Upper lobe of left lung (tissue), 6 donors: Measurements from ENCODE around the gene MLKL. TPM values are rescaled to one million over a fixed set of nuclear protein-coding genes. Genes with fewer than 3 reads are reported as not detected.
"Not testable (repeated sequence)": the region's sequence is repeated elsewhere in the genome, so short reads cannot be mapped to it uniquely, and the experiment has no call there.

Experiments used
- ATAC-seq, 2 donors: fragments of 200-7000 bp; cut with Tn5 transposase; one replicate each; pipeline ENCODE4 v1.9.1; 2022; ENCODE audit warnings: mild to moderate bottlenecking in 2 of 2, moderate library complexity in 2 of 2; ENCODE audit not compliant: low FRiP score in 2 of 2
- DNase-seq, 2 donors: peaks; one replicate each; pipeline ENCODE4 v3.0.0-alpha.2; 2019 to 2020
- H3K27ac ChIP-seq, 4 donors: fragments of 200-600 bp; sonication (generic); one replicate each; pipeline ENCODE4 v1.5.1; 2016 to 2019
- H3K27me3 ChIP-seq, 4 donors: fragments of 200-600 bp; sonication (generic); one replicate each; pipeline ENCODE4 v1.5.1; 2017 to 2019
- H3K36me3 ChIP-seq, 4 donors: fragments of 200-600 bp; sonication (generic); one replicate each; pipeline ENCODE4 v1.5.1; 2016 to 2019
- H3K4me1 ChIP-seq, 4 donors: fragments of 200-600 bp; sonication (generic); one replicate each; pipeline ENCODE4 v1.5.1; 2018 to 2019
- H3K4me3 ChIP-seq, 4 donors: fragments of 200-600 bp; sonication (generic); one replicate each; pipeline ENCODE4 v1.5.1; 2017 to 2019; ENCODE audit warnings: mild to moderate bottlenecking in 2 of 4, moderate library complexity in 1 of 4
- H3K9me3 ChIP-seq, 4 donors: fragments of 200-600 bp; sonication (generic); one replicate each; pipeline ENCODE4 v1.5.1; 2018 to 2019
- EP300 ChIP-seq, 4 donors: sonication (generic); formaldehyde crosslinking; IDR thresholded peaks; one replicate each; pipeline ENCODE4 v1.5.1; 2017; ENCODE audit warnings: antibody characterized with exemption in 4 of 4, control low read depth in 2 of 4
- POLR2A ChIP-seq, 4 donors: fragments of 450-650 bp; IDR thresholded peaks; one replicate each; pipeline ENCODE4 v1.5.1; 2016 to 2017; ENCODE audit warnings: antibody characterized with exemption in 4 of 4, mild to moderate bottlenecking in 2 of 4
- POLR2AphosphoS5 ChIP-seq, 2 donors: sonication (generic); formaldehyde crosslinking; IDR thresholded peaks; one replicate each; pipeline ENCODE4 v1.5.1; 2017; ENCODE audit warnings: antibody characterized with exemption in 2 of 2
- WGBS, 2 donors: methylation state at CpG; one replicate each; pipeline ENCODE4 v1.1.5; 2017 to 2018; 5-methylcytosine and 5-hydroxymethylcytosine counted together
- total RNA-seq, 6 donors: library from RNA; depleted of rRNA in 4 of 6; stranded (reverse); fragments of >200 nt in 4 of 6; gene quantifications; one replicate each; pipeline versions ENCODE4 v1.1.0 to v1.2.1, GENCODE V29; 2016 to 2021
- TF ChIP-seq, protein P1 (sequence below), 6 experiments: fragments of 450-650 bp in 4 of 6; fragments of 200-600 bp in 2 of 6; sonication (generic) in 2 of 6; IDR thresholded peaks; one replicate each; pipeline ENCODE4 v1.5.1; 2016 to 2019; ENCODE audit warnings: antibody characterized with exemption in 6 of 6
- donor health status: DM: no; HTN: no; CAD: no; lungs with moderate emphysema.
- donor health status: DM: no; HTN: yes; CAD: no; lungs with severe emphysema.

Gene MLKL
- total RNA-seq, 6 donors from 2014 or later = 15.0 to 81.7 (median 31.6) TPM

DNA sequence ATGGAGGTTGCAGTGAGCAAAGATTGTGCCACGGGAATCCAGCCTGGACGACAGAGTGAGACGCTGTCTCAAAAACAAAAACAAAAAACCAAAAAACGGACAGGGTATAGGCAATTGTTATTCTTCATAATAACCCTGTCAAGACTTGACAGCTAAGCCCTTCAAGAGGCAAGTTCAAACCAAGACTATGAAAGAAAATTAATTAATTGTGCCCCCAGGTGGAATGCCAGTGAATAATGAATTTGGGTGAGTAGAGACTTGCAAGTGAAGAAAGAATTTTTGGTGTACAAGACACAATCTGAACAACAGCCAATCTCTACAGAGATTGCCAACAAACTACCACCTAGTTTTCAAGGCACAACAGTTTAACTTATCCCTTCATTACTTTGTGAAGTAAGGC is 40.3 kb downstream of the MLKL start:
- TF ChIP-seq POLR2A (IDR thresholded peaks at IDR 0.05) (no peak), EP300 (IDR thresholded peaks at IDR 0.05) (no peak), POLR2AphosphoS5 (IDR thresholded peaks at IDR 0.05) (no peak)
- TF ChIP-seq, protein P1, sequence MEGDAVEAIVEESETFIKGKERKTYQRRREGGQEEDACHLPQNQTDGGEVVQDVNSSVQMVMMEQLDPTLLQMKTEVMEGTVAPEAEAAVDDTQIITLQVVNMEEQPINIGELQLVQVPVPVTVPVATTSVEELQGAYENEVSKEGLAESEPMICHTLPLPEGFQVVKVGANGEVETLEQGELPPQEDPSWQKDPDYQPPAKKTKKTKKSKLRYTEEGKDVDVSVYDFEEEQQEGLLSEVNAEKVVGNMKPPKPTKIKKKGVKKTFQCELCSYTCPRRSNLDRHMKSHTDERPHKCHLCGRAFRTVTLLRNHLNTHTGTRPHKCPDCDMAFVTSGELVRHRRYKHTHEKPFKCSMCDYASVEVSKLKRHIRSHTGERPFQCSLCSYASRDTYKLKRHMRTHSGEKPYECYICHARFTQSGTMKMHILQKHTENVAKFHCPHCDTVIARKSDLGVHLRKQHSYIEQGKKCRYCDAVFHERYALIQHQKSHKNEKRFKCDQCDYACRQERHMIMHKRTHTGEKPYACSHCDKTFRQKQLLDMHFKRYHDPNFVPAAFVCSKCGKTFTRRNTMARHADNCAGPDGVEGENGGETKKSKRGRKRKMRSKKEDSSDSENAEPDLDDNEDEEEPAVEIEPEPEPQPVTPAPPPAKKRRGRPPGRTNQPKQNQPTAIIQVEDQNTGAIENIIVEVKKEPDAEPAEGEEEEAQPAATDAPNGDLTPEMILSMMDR (IDR thresholded peaks at IDR 0.05) = no peak
- ATAC-seq (no peak), DNase-seq (no peak)
- Histone ChIP-seq H3K4me3 (no peak overlapping the region), H3K9me3 (no peaks in the 10 kb centered on the region), H3K36me3 (peaks cover 19 to 75% (median 42%) of the 10 kb centered on the region in 4 donors), H3K27me3 (no peaks in the 10 kb centered on the region), H3K4me1 (peaks cover 9 to 16% (median 14%) of the 10 kb centered on the region in 4 donors), H3K27ac (no peak overlapping the region)
- WGBS, 2 donors = 85 to 87% methylated on average over 4 of the region's 4 CpGs

DNA sequence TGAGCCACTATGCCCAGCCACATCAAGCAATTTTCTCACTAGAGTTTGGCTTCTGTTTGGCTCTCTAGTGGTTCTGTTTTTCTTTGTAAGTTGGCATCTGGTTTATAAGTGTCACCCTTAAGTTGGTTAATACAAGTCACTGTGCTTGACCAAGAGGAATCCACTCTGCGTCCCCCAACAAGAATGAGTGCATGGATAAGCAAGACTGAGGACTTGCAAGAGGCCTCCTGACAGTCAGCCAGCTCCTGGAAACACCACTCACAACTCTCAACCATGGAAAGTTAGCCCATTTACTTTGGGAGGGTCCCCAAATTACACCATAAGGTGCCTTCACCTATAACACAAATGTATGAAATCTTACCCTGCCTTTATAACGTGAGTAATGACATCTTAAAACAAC is 41.6 kb downstream of the MLKL start:
- DNase-seq (no peak), ATAC-seq (no peak)
- no peak for TF ChIP-seq POLR2A (IDR thresholded peaks at IDR 0.05)
- no peak for TF ChIP-seq POLR2AphosphoS5 (IDR thresholded peaks at IDR 0.05)
- TF ChIP-seq, protein P1 (IDR thresholded peaks at IDR 0.05) = no peak
- Histone ChIP-seq H3K27me3 (no peaks in the 10 kb centered on the region), H3K4me3 (no peak overlapping the region), H3K36me3 (peaks cover 17 to 64% (median 39%) of the 10 kb centered on the region in 4 donors), H3K4me1 (peaks cover 6 to 11% (median 10%) of the 10 kb centered on the region in 4 donors), H3K27ac (no peak overlapping the region), H3K9me3 (no peaks in the 10 kb centered on the region)
- WGBS, 2 donors = 90 to 100% methylated on average over 2 of the region's 2 CpGs

DNA sequence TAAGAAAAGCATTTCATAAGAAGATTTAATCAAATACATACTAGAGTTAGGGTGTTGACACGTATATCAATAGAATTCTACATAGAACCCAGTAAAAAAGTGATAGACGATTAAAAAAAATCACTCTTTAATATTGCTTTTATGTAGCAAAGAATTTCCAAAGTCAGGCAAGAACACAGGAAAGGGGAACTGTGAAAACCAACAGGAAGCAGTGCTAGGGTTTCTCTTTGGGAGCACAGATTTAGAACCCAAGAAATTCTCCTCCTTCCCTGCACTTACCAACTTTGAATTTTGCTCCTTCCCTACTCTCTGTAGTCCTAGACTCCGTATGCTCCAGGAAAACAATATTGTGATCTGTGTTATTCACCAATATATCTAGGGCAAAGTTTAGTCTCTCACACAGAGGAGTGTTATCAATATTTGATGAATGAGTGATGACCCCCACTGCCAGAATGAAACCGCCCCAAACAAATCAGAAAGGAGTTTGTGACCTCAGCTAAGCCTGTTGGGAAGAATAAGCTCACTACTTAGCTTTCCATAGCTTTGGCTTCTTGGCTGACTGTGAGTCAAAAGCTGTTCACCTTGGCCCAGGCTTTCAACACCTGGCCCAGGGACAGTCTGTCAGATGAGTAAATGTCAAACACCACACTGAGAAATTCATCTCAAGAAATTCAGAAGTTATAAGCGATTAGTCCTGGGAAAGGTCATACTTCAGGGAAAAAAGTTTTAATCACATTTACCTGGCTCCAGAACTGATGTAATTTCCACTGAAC is 42.6 kb downstream of the MLKL start:
- no peaks in the 10 kb centered on the region for H3K27me3 ChIP-seq
- 61 to 62% methylated on average over 5 of the region's 5 CpGs for WGBS, 2 donors

DNA sequence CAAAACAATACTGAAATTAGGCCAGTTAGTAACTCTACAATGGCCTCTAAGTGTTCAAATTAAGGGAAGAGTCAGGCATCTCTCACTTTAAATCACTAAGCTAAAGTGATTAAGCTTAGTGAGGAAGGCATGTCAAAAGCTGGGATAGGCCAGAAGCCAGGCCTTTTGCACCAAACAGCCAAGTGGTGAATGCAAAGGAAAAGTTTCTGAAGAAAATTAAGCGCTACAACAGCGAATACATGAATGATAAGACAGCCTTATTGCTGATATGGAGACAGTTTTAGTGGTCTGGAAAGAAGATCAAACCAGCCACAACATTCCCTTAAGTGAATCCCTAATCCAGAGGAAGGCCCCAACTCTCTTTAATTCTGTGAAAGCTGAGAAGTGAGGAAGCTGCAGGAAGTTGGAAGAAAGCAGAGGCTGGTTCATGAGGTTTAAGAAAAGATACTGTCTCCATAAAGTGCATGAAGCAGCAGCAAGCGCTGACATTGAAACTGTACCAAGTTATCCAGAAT is 46.1 kb downstream of the MLKL start:
- no peak for DNase-seq
- Histone ChIP-seq H3K4me3 (no peak overlapping the region), H3K27ac (no peak overlapping the region), H3K4me1 (peaks cover 6 to 11% (median 10%) of the 10 kb centered on the region in 4 donors), H3K27me3 (no peaks in the 10 kb centered on the region), H3K9me3 (no peaks in the 10 kb centered on the region), H3K36me3 (peaks cover 7 to 44% (median 23%) of the 10 kb centered on the region in 4 donors)
- ATAC-seq = no peak
- WGBS, 2 donors = 88 to 96% methylated on average over 3 of the region's 3 CpGs
- TF ChIP-seq EP300 (IDR thresholded peaks at IDR 0.05) (no peak), POLR2AphosphoS5 (IDR thresholded peaks at IDR 0.05) (no peak), POLR2A (IDR thresholded peaks at IDR 0.05) (no peak)
- TF ChIP-seq, protein P1 (IDR thresholded peaks at IDR 0.05) = no peak

More for the DNA sequence above, 42.6 kb downstream of the MLKL start:
- ATAC-seq = no peak
- Histone ChIP-seq H3K4me1 (peaks cover 6 to 11% (median 10%) of the 10 kb centered on the region in 4 donors), H3K4me3 (no peak overlapping the region), H3K27ac (no peak overlapping the region), H3K9me3 (no peaks in the 10 kb centered on the region), H3K36me3 (peaks cover 11 to 55% (median 34%) of the 10 kb centered on the region in 4 donors)
- TF ChIP-seq POLR2A (IDR thresholded peaks at IDR 0.05) (no peak), EP300 (IDR thresholded peaks at IDR 0.05) (no peak), POLR2AphosphoS5 (IDR thresholded peaks at IDR 0.05) (no peak)
- TF ChIP-seq, protein P1 (IDR thresholded peaks at IDR 0.05) = no peak
- DNase-seq = no peak

DNA sequence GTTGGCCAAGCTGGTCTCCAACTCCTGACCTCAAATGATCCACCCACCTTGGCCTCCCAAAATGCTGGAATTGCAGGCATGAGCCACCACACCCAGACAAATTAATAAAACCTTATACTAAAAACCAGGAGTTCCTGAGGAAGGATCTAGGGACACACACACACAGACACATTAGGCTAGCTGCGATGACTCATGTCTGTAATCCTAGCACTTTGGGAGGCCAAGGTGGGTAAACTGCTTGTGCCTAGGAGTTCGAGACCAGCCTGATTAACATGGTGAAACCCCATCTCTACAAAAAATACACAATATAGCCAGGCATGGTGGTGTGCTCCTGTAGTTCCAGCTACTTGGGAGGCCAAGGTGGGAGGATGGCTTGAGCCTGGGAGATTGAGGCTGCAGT is 47.8 kb downstream of the MLKL start:
- not testable (repeated sequence) for H3K4me1 ChIP-seq, H3K4me3 ChIP-seq, H3K27ac ChIP-seq, H3K27me3 ChIP-seq, H3K9me3 ChIP-seq, DNase-seq, ATAC-seq
- WGBS, 2 donors = 88 to 100% methylated on average over 2 of the region's 2 CpGs
- H3K36me3 ChIP-seq = peaks cover 7 to 44% (median 24%) of the 10 kb centered on the region in 4 donors
